K562 (cell line): ENCODE results near the gene TSPAN15. TPM values are rescaled to one million over a fixed set of nuclear protein-coding genes. Genes with fewer than 3 reads are reported as not detected.

ENCODE experiments used
- ATAC-seq: fragments of 200-7000 bp; cut with Tn5 transposase; 3 replicates; pipeline ENCODE4 v1.9.1; 2020; ENCODE audit warnings: moderate library complexity
- BruUV-seq: library from RNA; stranded (reverse); fragments of 400-500 nt; replicated peaks from 2 replicates; lab custom pipeline; 2021; lab: Mats Ljungman, UMichigan
- CTCF ChIA-PET: fragments of 300-600 bp; formaldehyde crosslinking; extraction: SDS; loops from one replicate; lab custom pipeline; 2021; ENCODE audit warnings: low intra/inter-chr PET ratio; lab: Yijun Ruan, JAX
- POLR2A ChIA-PET: fragments of 300-600, 350-650 bp; sonication (Branson Sonifier 250); formaldehyde crosslinking; extraction: SDS; loops from one replicate; lab custom pipeline; 2021; ENCODE audit warnings: antibody characterized with exemption, inconsistent platforms; lab: Yijun Ruan, JAX
- DNase-seq, 4 experiments: peaks; one replicate each; pipeline versions ENCODE4 v3.0.0 to v3.0.0-alpha.2; 2011 to 2018; ENCODE audit warnings: low spot score in 3 of 4, mixed read lengths in 3 of 4; ENCODE audit errors: extremely low read depth in 1 of 4
- FAIRE-seq: peaks from 2 replicates; lab custom pipeline; 2011; peaks lifted over from hg19 to GRCh38; lab: Jason Lieb, UNC
- H2AFZ ChIP-seq: 2 replicates; pipeline ENCODE4 v1.6.0; 2011; ENCODE audit warnings: low read depth, low read length, control low read depth, inconsistent platforms
- H3K27ac ChIP-seq: fragments of 200-600 bp; 3 replicates; pipeline ENCODE4 v1.8.0; 2011; ENCODE audit warnings: low read depth, mild to moderate bottlenecking, control low read depth, inconsistent platforms, low read length, moderate library complexity, mixed read lengths; ENCODE audit errors: extremely low read depth
- H3K27me3 ChIP-seq, 2 experiments: fragments of 300-600 bp in 1 of 2; 2 replicates in 1 of 2; 3 replicates in 1 of 2; pipeline versions ENCODE4 v1.6.0 to v1.8.0; 2011; ENCODE audit warnings: inconsistent platforms in 2 of 2, low read length in 2 of 2, mild to moderate bottlenecking in 1 of 2, mixed read lengths in 1 of 2, moderate library complexity in 1 of 2; ENCODE audit not compliant: control insufficient read depth in 2 of 2, insufficient read depth in 2 of 2
- H3K36me3 ChIP-seq: fragments of 300-600 bp; 3 replicates; pipeline ENCODE4 v1.8.0; 2011; ENCODE audit warnings: mild to moderate bottlenecking, low read length, inconsistent platforms; ENCODE audit not compliant: control insufficient read depth, insufficient read depth
- H3K4me1 ChIP-seq, 2 experiments: fragments of 200-600 bp in 1 of 2; replicated peaks in 1 of 2; 2 replicates in 1 of 2; 3 replicates in 1 of 2; pipeline versions ENCODE4 v1.5.1 to v1.8.0; 2011; ENCODE audit warnings: inconsistent platforms in 2 of 2, low read length in 2 of 2, mild to moderate bottlenecking in 1 of 2, mixed read lengths in 1 of 2, moderate library complexity in 1 of 2; ENCODE audit not compliant: control insufficient read depth in 2 of 2, insufficient read depth in 2 of 2
- H3K4me2 ChIP-seq: 2 replicates; pipeline ENCODE4 v1.6.1; 2011; ENCODE audit warnings: low read length, control low read depth, inconsistent platforms, mixed read lengths; ENCODE audit not compliant: insufficient read depth
- H3K4me3 ChIP-seq: fragments of 200-600 bp; sonication (generic), shearing (Covaris generic); 2 replicates; pipeline ENCODE4 v1.5.1; 2016; ENCODE audit warnings: control low read depth, inconsistent platforms
- H3K79me2 ChIP-seq: fragments of 200-600 bp; 3 replicates; pipeline ENCODE4 v1.8.0; 2011; ENCODE audit warnings: low read length, inconsistent platforms; ENCODE audit not compliant: control insufficient read depth, insufficient read depth
- H3K9ac ChIP-seq, 2 experiments: 2 replicates each; pipeline versions ENCODE4 v1.6.0 to v1.6.1; 2011; ENCODE audit warnings: low read depth in 2 of 2, low read length in 2 of 2, control low read depth in 1 of 2, inconsistent platforms in 1 of 2, mild to moderate bottlenecking in 1 of 2, mixed read lengths in 1 of 2; ENCODE audit not compliant: insufficient read depth in 1 of 2
- H3K9me1 ChIP-seq: one replicate; pipeline ENCODE4 v1.6.0; 2011; ENCODE audit warnings: inconsistent platforms, mild to moderate bottlenecking, low read length, moderate library complexity; ENCODE audit not compliant: control insufficient read depth, insufficient read depth
- H3K9me3 ChIP-seq: replicated peaks from 2 replicates; pipeline ENCODE4 v1.5.1; 2011; ENCODE audit warnings: low read depth, low read length, inconsistent platforms; ENCODE audit not compliant: control insufficient read depth, insufficient read depth
- H4K20me1 ChIP-seq: replicated peaks from 2 replicates; pipeline ENCODE4 v1.6.1; 2011; ENCODE audit warnings: low read length, inconsistent platforms, mixed read lengths; ENCODE audit not compliant: control insufficient read depth, insufficient read depth
- EGR1 ChIP-seq: fragments of 450-650 bp; conservative IDR thresholded peaks from 2 replicates; pipeline ENCODE4 v1.6.1; 2017; ENCODE audit warnings: mild to moderate bottlenecking
- SMARCE1 ChIP-seq: fragments of 450-650 bp; IDR thresholded peaks from 2 replicates; pipeline ENCODE4 v1.7.1; 2016; ENCODE audit warnings: mild to moderate bottlenecking
- WGBS: fragments of 100-300 bp; shearing (Covaris generic); methylation state at CpG from one replicate; pipeline ENCODE4 v1.1.6; 2016; ENCODE audit warnings: low coverage, mixed read lengths; ENCODE audit not compliant: insufficient coverage; ENCODE audit errors: missing lambda C conversion rate; 5-methylcytosine and 5-hydroxymethylcytosine counted together
- in situ Hi-C: fragments of 300-500 bp; cut with MboI; formaldehyde crosslinking; loops from 4 replicates; pipeline ENCODE4 v1.15.0; 2018; ENCODE audit warnings: inconsistent platforms, mixed read lengths
- intact Hi-C: fragments of 100-400 bp; cut with micrococcal nuclease; formaldehyde crosslinking; loops from 2 replicates; pipeline ENCODE4 v1.14.2; 2022
- polyA plus RNA-seq, 8 experiments: library from polyadenylated mRNA; depleted of rRNA in 4 of 8; stranded (reverse) in 5 of 8; unstranded in 3 of 8; fragments of >200 nt; fragmentation: Nextera tagmentation in 2 of 8; fragmentation: Illumina TruSeq in 1 of 8; extraction: Ambion mirVana in 2 of 8; extraction: Trizol in 1 of 8; gene quantifications; 2 replicates each; pipeline versions ENCODE4 v1.2.1 to v1.2.3, GENCODE V29; 2011 to 2014; ENCODE audit warnings: inconsistent platforms in 1 of 8, missing spikeins in 1 of 8
- total RNA-seq, 7 experiments: library from RNA; depleted of rRNA in 6 of 7; stranded (reverse); fragments of >200 nt in 6 of 7; fragmentation: Illumina TruSeq in 2 of 7; extraction: Trizol in 2 of 7; gene quantifications; 2 replicates each; pipeline versions ENCODE4 v1.2.1 to v1.2.3, GENCODE V29; 2011 to 2021; ENCODE audit warnings: low replicate concordance in 1 of 7
- TF ChIP-seq, protein P1 (sequence below): fragments of 250-450 bp; sonication (Bioruptor Pico); IDR thresholded peaks from 2 replicates; pipeline ENCODE4 v1.4.0; 2020; ENCODE audit warnings: mild to moderate bottlenecking, moderate library complexity

TSPAN15 gene
- total and polyA plus RNA-seq, 9 of the 15 experiments (the other 6 are each of a cell fraction or from before 2014, with no cell fraction given) = 0.33 to 1.0 (median 0.45) TPM; not detected in 2

DNA sequence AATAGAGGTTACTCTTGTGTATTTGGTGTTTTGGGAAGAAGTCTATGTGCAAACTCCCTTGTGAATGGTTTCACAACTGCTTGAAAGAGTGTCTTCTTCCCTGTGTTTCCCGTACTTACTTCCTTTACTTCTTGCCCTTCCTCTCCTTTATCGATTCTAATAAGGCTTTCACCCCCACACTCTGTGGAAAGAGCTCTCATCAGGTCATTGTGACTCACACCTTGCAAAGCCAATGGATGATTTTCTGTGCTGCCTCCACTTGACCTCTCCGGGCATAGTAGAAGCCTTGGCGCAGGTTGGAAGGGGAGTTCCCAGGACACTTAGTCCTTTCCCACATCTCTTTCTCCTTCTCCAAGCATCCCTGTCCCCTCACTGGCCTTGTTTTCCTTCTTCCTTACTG lies 6.2 kb upstream of the TSPAN15 start:
- FAIRE-seq = no peak
- intact Hi-C loops = loop anchor here (5.0 kb wide), 1 partner anchor 42 kb away; no protein-coding TSS in a partner anchor

More for the DNA sequence above, 6.2 kb upstream of the TSPAN15 start:
- WGBS = 18% methylated on average over 4 of the region's 4 CpGs
- Histone ChIP-seq H3K4me3 (no peak overlapping the region), H3K4me1 (peaks cover 4 to 15% of the 10 kb centered on the region in 2 experiments; a peak in 4 of 5 replicates), H3K27ac (no peak overlapping the region), H4K20me1 (no peaks in the 10 kb centered on the region), H3K9me3 (no peaks in the 10 kb centered on the region), H2AFZ (peak overlapping the region; percentile 51; the same call in 1 of the 2 replicates), H3K9me1 (no peaks in the 10 kb centered on the region), H3K36me3 (no peaks in the 10 kb centered on the region), H3K79me2 (no peaks in the 10 kb centered on the region), H3K9ac (no peak overlapping the region), H3K27me3 (peaks cover 14 to 19% of the 10 kb centered on the region in 2 experiments; a peak in 3 of 5 replicates), H3K4me2 (no peak overlapping the region)
- no TSS peak for BruUV-seq
- ChIA-PET POLR2A (no interaction called here), CTCF (no interaction called here)
- no peak for DNase-seq
- TF ChIP-seq, protein P1, sequence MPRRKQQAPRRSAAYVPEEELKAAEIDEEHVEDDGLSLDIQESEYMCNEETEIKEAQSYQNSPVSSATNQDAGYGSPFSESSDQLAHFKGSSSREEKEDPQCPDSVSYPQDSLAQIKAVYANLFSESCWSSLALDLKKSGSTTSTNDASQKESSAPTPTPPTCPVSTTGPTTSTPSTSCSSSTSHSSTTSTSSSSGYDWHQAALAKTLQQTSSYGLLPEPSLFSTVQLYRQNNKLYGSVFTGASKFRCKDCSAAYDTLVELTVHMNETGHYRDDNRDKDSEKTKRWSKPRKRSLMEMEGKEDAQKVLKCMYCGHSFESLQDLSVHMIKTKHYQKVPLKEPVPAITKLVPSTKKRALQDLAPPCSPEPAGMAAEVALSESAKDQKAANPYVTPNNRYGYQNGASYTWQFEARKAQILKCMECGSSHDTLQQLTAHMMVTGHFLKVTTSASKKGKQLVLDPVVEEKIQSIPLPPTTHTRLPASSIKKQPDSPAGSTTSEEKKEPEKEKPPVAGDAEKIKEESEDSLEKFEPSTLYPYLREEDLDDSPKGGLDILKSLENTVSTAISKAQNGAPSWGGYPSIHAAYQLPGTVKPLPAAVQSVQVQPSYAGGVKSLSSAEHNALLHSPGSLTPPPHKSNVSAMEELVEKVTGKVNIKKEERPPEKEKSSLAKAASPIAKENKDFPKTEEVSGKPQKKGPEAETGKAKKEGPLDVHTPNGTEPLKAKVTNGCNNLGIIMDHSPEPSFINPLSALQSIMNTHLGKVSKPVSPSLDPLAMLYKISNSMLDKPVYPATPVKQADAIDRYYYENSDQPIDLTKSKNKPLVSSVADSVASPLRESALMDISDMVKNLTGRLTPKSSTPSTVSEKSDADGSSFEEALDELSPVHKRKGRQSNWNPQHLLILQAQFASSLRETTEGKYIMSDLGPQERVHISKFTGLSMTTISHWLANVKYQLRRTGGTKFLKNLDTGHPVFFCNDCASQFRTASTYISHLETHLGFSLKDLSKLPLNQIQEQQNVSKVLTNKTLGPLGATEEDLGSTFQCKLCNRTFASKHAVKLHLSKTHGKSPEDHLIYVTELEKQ (CRISPR knock-in tag) = no peak
- TF ChIP-seq SMARCE1 (peak; percentile 15; the same call in 1 of the 2 replicates), EGR1 (peak; percentile 36)
- no peak for ATAC-seq
- in situ Hi-C loops = no loop called here
